ENCODE data around the gene KCNQ2.
"Not testable (repeated sequence)": the region's sequence is repeated elsewhere in the genome, so short reads cannot be mapped to it uniquely, and the experiment has no call there.

KCNQ2 gene

GRCh38 chr20:63471981-63472831, at the start of gene KCNQ2:
KCNQ2 (minus strand) TSS chr20:63472655; CDS start chr20:63472463, 192 bp downstream.
- no peak within 1 kb of the TSS for H3K4me3 Mint-ChIP-seq
- DNase-seq (no peak), ATAC-seq (no peak)
- peaks cover 38% of the 10 kb centered on the region for H3K27me3 Mint-ChIP-seq
- no peak within 1 kb of the TSS for H3K27ac Mint-ChIP-seq
- H3K36me3 Mint-ChIP-seq (ENCODE audit: low read depth): no peaks in the 10 kb centered on the region
- H3K9me3 Mint-ChIP-seq: no peaks in the 10 kb centered on the region
- peaks cover 3% of the 10 kb centered on the region for H3K4me1 Mint-ChIP-seq

GRCh38 chr20:63521602-63522001, 49.1 kb upstream of the KCNQ2 start:
- H3K27me3 Mint-ChIP-seq: no peaks in the 10 kb centered on the region
- peaks cover 20% of the 10 kb centered on the region for H3K36me3 Mint-ChIP-seq (ENCODE audit: low read depth)
- ATAC-seq: no peak
- H3K4me3 Mint-ChIP-seq: peak overlapping the region; percentile 81
- H3K4me1 Mint-ChIP-seq: peaks cover 6% of the 10 kb centered on the region
- H3K27ac Mint-ChIP-seq: no peak overlapping the region
- no peaks in the 10 kb centered on the region for H3K9me3 Mint-ChIP-seq
- DNase-seq: no peak

- H3K27me3 Mint-ChIP-seq: no peaks in the 10 kb centered on the region
- H3K36me3 Mint-ChIP-seq (ENCODE audit: low read depth): peaks cover 20% of the 10 kb centered on the region
- ATAC-seq (peak; percentile 51), DNase-seq (peak; percentile 78)
- H3K27ac Mint-ChIP-seq: no peak overlapping the region
- no peaks in the 10 kb centered on the region for H3K9me3 Mint-ChIP-seq
- H3K4me3 Mint-ChIP-seq: peak overlapping the region; percentile 81
- H3K4me1 Mint-ChIP-seq: peaks cover 6% of the 10 kb centered on the region
Measured at GRCh38 chr20:63520934-63521601, 48.6 kb upstream of the KCNQ2 start.

GRCh38 chr20:63520504-63520933, 48.1 kb upstream of the KCNQ2 start, which contains the start of gene PPDPF:
PPDPF (plus strand) TSS chr20:63520765; CDS start chr20:63521309, 544 bp downstream.
- Mint-ChIP-seq H3K4me3 (peak within 1 kb of the TSS; percentile 81), H3K4me1 (peaks cover 6% of the 10 kb centered on the region), H3K27ac (peak within 1 kb of the TSS; percentile 49), H3K27me3 (peaks cover 3% of the 10 kb centered on the region), H3K36me3 (ENCODE audit: low read depth) (peaks cover 20% of the 10 kb centered on the region), H3K9me3 (no peaks in the 10 kb centered on the region)
- DNase-seq (peak; percentile 87), ATAC-seq (peak; percentile 79)

- DNase-seq (peak; percentile 69), ATAC-seq (peak; percentile 33)
- Mint-ChIP-seq H3K4me1 (peaks cover 7% of the 10 kb centered on the region), H3K27me3 (peaks cover 7% of the 10 kb centered on the region), H3K4me3 (peak overlapping the region; percentile 56), H3K27ac (no peak overlapping the region), H3K9me3 (peaks cover 3% of the 10 kb centered on the region), H3K36me3 (ENCODE audit: low read depth) (peaks cover 20% of the 10 kb centered on the region)
Measured at GRCh38 chr20:63519668-63520503, 47.4 kb upstream of the KCNQ2 start.

- ATAC-seq: no peak
Measured at GRCh38 chr20:63518946-63519667, 46.7 kb upstream of the KCNQ2 start.

GRCh38 chr20:63518351-63518861, 46.0 kb upstream of the KCNQ2 start:
- H3K27me3 Mint-ChIP-seq: peaks cover 11% of the 10 kb centered on the region
- H3K27ac Mint-ChIP-seq: no peak overlapping the region
- no peak overlapping the region for H3K4me3 Mint-ChIP-seq
- H3K36me3 Mint-ChIP-seq (ENCODE audit: low read depth): peaks cover 10% of the 10 kb centered on the region
- peaks cover 9% of the 10 kb centered on the region for H3K4me1 Mint-ChIP-seq
- DNase-seq (no peak), ATAC-seq (no peak)
- peaks cover 9% of the 10 kb centered on the region for H3K9me3 Mint-ChIP-seq

More at GRCh38 chr20:63518946-63519667, 46.7 kb upstream of the KCNQ2 start:
- no peak for DNase-seq
- peaks cover 9% of the 10 kb centered on the region for H3K4me1 Mint-ChIP-seq
- no peak overlapping the region for H3K27ac Mint-ChIP-seq
- peaks cover 9% of the 10 kb centered on the region for H3K27me3 Mint-ChIP-seq
- H3K9me3 Mint-ChIP-seq: peaks cover 8% of the 10 kb centered on the region
- peak overlapping the region; percentile 56 for H3K4me3 Mint-ChIP-seq
- H3K36me3 Mint-ChIP-seq (ENCODE audit: low read depth): peaks cover 16% of the 10 kb centered on the region

- Mint-ChIP-seq H3K9me3 (peaks cover 9% of the 10 kb centered on the region), H3K27ac (no peak overlapping the region), H3K27me3 (peaks cover 17% of the 10 kb centered on the region), H3K4me3 (no peak overlapping the region), H3K4me1 (peaks cover 8% of the 10 kb centered on the region), H3K36me3 (ENCODE audit: low read depth) (peaks cover 5% of the 10 kb centered on the region)
- DNase-seq (no peak), ATAC-seq (no peak)
Measured at GRCh38 chr20:63517376-63518309, 45.2 kb upstream of the KCNQ2 start.

GRCh38 chr20:63514520-63514919, 42.1 kb upstream of the KCNQ2 start:
- H3K27me3 Mint-ChIP-seq: peaks cover 36% of the 10 kb centered on the region
- not testable (repeated sequence) for H3K27ac Mint-ChIP-seq; DNase-seq; H3K9me3 Mint-ChIP-seq; ATAC-seq; H3K4me3 Mint-ChIP-seq; H3K36me3 Mint-ChIP-seq (ENCODE audit: low read depth); H3K4me1 Mint-ChIP-seq

GRCh38 chr20:63513207-63513606, 40.8 kb upstream of the KCNQ2 start:
- Mint-ChIP-seq H3K36me3 (ENCODE audit: low read depth) (no peaks in the 10 kb centered on the region), H3K4me3 (no peak overlapping the region), H3K27me3 (peaks cover 44% of the 10 kb centered on the region), H3K27ac (no peak overlapping the region), H3K9me3 (peaks cover 9% of the 10 kb centered on the region), H3K4me1 (peaks cover 4% of the 10 kb centered on the region)
- DNase-seq (no peak), ATAC-seq (no peak)

- Mint-ChIP-seq H3K4me3 (no peak overlapping the region), H3K36me3 (ENCODE audit: low read depth) (peaks cover 2% of the 10 kb centered on the region), H3K27ac (no peak overlapping the region), H3K27me3 (peaks cover 46% of the 10 kb centered on the region), H3K4me1 (peaks cover 9% of the 10 kb centered on the region), H3K9me3 (peaks cover 1% of the 10 kb centered on the region)
- DNase-seq: no peak
- ATAC-seq: no peak
Measured at GRCh38 chr20:63509088-63509564, 36.7 kb upstream of the KCNQ2 start.

GRCh38 chr20:63508072-63508768, 35.8 kb upstream of the KCNQ2 start:
- H3K4me3 Mint-ChIP-seq: no peak overlapping the region

More at GRCh38 chr20:63508072-63508768, 35.8 kb upstream of the KCNQ2 start:
- Mint-ChIP-seq H3K4me1 (peaks cover 9% of the 10 kb centered on the region), H3K9me3 (no peaks in the 10 kb centered on the region), H3K27me3 (peaks cover 42% of the 10 kb centered on the region), H3K36me3 (ENCODE audit: low read depth) (peaks cover 2% of the 10 kb centered on the region), H3K27ac (peak overlapping the region; percentile 55)
- DNase-seq (no peak), ATAC-seq (peak; percentile 43)
